Large intestine (tissue), 3 donors: Measurements from ENCODE around the gene ARID1A. TPM values are rescaled to one million over a fixed set of nuclear protein-coding genes. Genes with fewer than 3 reads are reported as not detected.

Experiments
- DNase-seq, 2 donors: peaks; one replicate each; pipeline versions ENCODE4 v3.0.0 to v3.0.0-alpha.2; 2013
- H3K27ac ChIP-seq: one replicate; pipeline ENCODE4 v1.5.1; 2013; ENCODE audit warnings: low read length
- H3K27me3 ChIP-seq: 2 replicates; pipeline ENCODE4 v1.6.1; 2013; ENCODE audit warnings: low read length; ENCODE audit not compliant: control insufficient read depth, insufficient read depth
- H3K36me3 ChIP-seq: 2 replicates; pipeline ENCODE4 v1.6.1; 2013; ENCODE audit warnings: low read length; ENCODE audit not compliant: control insufficient read depth, insufficient read depth
- H3K4me1 ChIP-seq: one replicate; pipeline ENCODE4 v1.6.1; 2013; ENCODE audit warnings: low read length; ENCODE audit not compliant: control insufficient read depth, insufficient read depth
- H3K4me3 ChIP-seq: one replicate; pipeline ENCODE4 v1.5.1; 2013; ENCODE audit warnings: low read length
- H3K9me3 ChIP-seq: one replicate; pipeline ENCODE4 v1.6.1; 2013; ENCODE audit warnings: mild to moderate bottlenecking, low read depth, low read length, moderate library complexity; ENCODE audit not compliant: control insufficient read depth
- WGBS: methylation state at CpG from one replicate; pipeline ENCODE4 v1.1.5; 2013; ENCODE audit warnings: low lambda C conversion rate; ENCODE audit not compliant: insufficient coverage; 5-methylcytosine and 5-hydroxymethylcytosine counted together
- polyA plus RNA-seq: library from polyadenylated mRNA; unstranded; fragments of 120-200 nt; gene quantifications from one replicate; pipeline ENCODE4 v1.2.1, GENCODE V29; 2013

ARID1A gene
- polyA plus RNA-seq, 1 donor = 64.2 TPM

DNA sequence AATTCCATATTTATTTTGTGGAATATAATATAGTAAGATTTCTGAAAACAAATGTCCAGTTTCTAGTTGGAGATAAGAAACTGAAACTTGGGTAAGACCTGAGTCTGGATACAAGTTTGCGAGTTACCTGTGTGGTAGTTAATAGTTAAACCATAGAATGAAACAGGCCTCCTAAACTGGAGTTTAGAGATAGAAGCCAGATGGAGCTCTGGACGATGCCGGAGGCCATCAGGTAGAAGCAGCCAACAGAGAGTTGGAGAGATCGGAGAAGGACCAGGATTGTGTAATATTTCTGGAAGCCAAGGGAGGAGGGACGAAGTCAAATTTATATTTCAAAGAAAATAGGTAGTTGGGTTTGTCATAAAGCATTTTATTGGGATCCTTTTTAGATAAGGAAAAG, 45.1 kb downstream of the ARID1A start:
- WGBS = 34% methylated on average over 5 of the region's 5 CpGs
- Histone ChIP-seq H3K4me1 (peaks cover 24% of the 10 kb centered on the region), H3K4me3 (no peak overlapping the region), H3K36me3 (peaks cover 65% of the 10 kb centered on the region), H3K9me3 (no peaks in the 10 kb centered on the region), H3K27ac (peak overlapping the region; percentile 61), H3K27me3 (no peaks in the 10 kb centered on the region)
- peak in 1 of 2 donors; percentile 61 for DNase-seq

- no peak for DNase-seq
- no peak overlapping the region for H3K27ac ChIP-seq
- peaks cover 24% of the 10 kb centered on the region for H3K4me1 ChIP-seq
- peaks cover 69% of the 10 kb centered on the region for H3K36me3 ChIP-seq
- WGBS = no CpG with 5 or more reads among the region's 8 CpGs
- no peaks in the 10 kb centered on the region for H3K27me3 ChIP-seq
- H3K9me3 ChIP-seq = no peaks in the 10 kb centered on the region
- H3K4me3 ChIP-seq = no peak overlapping the region
These were observed 47.7 kb downstream of the ARID1A start for GRCh38 chr1:26743426-26744059.

- peaks cover 23% of the 10 kb centered on the region for H3K4me1 ChIP-seq
- no peaks in the 10 kb centered on the region for H3K9me3 ChIP-seq
- peak; percentile 38 to 44 for DNase-seq
- WGBS = 74% methylated on average over 4 of the region's 8 CpGs
- H3K27ac ChIP-seq = no peak overlapping the region
- no peak overlapping the region for H3K4me3 ChIP-seq
- H3K27me3 ChIP-seq = no peaks in the 10 kb centered on the region
- peaks cover 68% of the 10 kb centered on the region for H3K36me3 ChIP-seq
These were observed 48.5 kb downstream of the ARID1A start for GRCh38 chr1:26744075-26744959.

DNA sequence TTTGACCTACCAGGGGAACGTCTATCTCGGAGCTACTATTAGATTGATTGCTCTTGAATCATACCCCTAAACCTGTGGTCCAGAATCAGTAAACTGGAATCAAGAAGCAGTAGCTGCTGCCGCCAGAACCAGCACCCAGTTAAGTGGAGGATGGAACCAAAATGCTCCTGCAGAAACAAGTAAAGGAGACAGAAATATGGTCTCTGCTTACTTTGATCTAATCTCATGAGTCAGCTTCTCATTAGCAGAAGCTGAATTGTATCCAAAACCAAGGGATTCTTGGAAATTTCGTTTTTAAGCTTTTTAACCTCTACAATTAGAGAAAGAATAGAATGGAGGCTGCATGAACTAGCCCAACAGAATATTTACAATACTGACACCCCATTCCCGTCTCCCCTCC, 49.4 kb downstream of the ARID1A start:
- no peak for DNase-seq
- H3K4me3 ChIP-seq = no peak overlapping the region
- no peaks in the 10 kb centered on the region for H3K9me3 ChIP-seq
- H3K36me3 ChIP-seq = peaks cover 72% of the 10 kb centered on the region
- H3K4me1 ChIP-seq = peaks cover 14% of the 10 kb centered on the region
- WGBS = 100% methylated on average over 1 of the region's 5 CpGs
- no peaks in the 10 kb centered on the region for H3K27me3 ChIP-seq
- no peak overlapping the region for H3K27ac ChIP-seq

- no CpG with 5 or more reads among the region's 5 CpGs for WGBS
- no peak for DNase-seq
- Histone ChIP-seq H3K9me3 (no peaks in the 10 kb centered on the region), H3K4me3 (no peak overlapping the region), H3K27ac (no peak overlapping the region), H3K27me3 (no peaks in the 10 kb centered on the region), H3K4me1 (no peaks in the 10 kb centered on the region), H3K36me3 (peaks cover 77% of the 10 kb centered on the region)
These were observed 51.2 kb downstream of the ARID1A start for GRCh38 chr1:26747048-26747447.

DNA sequence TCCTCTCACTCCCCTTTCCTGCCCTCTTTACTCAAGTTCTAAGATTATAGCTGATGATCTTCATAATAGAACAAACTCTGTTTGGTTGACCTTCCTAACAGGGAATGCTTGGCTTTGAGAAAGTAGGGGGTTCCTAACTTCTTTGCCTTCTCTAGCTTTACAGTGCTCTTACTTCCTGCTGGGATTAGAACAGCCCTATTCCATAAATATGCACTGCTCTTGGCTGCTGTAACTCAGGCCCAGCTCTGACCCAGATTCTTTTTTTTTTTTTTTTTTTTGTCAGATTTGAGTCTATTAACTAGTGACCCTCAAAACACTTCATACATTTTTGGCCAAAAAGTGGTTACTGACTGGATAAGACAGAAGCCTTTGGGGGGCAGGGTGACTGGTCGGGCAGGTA, 52.5 kb downstream of the ARID1A start:
- no peak overlapping the region for H3K27ac ChIP-seq

GRCh38 chr1:26749458-26749857, 53.6 kb downstream of the ARID1A start:
- H3K4me3 ChIP-seq = no peak overlapping the region
- H3K36me3 ChIP-seq = peaks cover 78% of the 10 kb centered on the region
- DNase-seq = no peak
- no peaks in the 10 kb centered on the region for H3K27me3 ChIP-seq
- no peaks in the 10 kb centered on the region for H3K4me1 ChIP-seq
- H3K27ac ChIP-seq = no peak overlapping the region
- no CpG with 5 or more reads among the region's 5 CpGs for WGBS
- H3K9me3 ChIP-seq = no peaks in the 10 kb centered on the region

More for the DNA sequence above, 52.5 kb downstream of the ARID1A start:
- no peaks in the 10 kb centered on the region for H3K27me3 ChIP-seq
- H3K4me3 ChIP-seq = no peak overlapping the region
- no CpG with 5 or more reads among the region's 1 CpG for WGBS
- no peak for DNase-seq
- no peaks in the 10 kb centered on the region for H3K9me3 ChIP-seq
- no peaks in the 10 kb centered on the region for H3K4me1 ChIP-seq
- H3K36me3 ChIP-seq = peaks cover 76% of the 10 kb centered on the region

DNA sequence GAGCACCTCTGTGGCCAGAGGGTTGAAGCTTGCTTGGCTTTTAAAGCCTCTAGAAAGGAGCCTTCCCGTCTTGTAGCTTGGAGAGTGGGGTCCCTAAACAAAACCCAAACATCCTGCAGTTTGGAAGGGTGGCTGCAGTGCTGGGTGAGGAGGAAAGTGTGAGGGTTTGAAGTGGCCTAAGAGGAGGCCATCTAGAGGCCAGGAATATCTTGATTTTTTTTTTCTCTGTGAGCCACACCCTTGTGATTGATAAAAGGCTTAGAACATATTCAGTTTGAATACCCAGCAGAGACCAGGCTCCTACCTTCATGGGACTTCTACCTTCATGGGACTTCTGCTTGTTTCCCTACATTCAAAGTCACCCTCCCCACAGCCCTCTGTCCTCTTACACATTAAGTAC, 54.6 kb downstream of the ARID1A start:
- Histone ChIP-seq H3K36me3 (peaks cover 74% of the 10 kb centered on the region), H3K27ac (no peak overlapping the region), H3K4me1 (no peaks in the 10 kb centered on the region), H3K9me3 (no peaks in the 10 kb centered on the region), H3K4me3 (no peak overlapping the region), H3K27me3 (no peaks in the 10 kb centered on the region)
- no peak for DNase-seq
- no CpG with 5 or more reads among the region's 1 CpG for WGBS

GRCh38 chr1:26752519-26752918, 56.7 kb downstream of the ARID1A start:
- no peak overlapping the region for H3K4me3 ChIP-seq
- no peaks in the 10 kb centered on the region for H3K9me3 ChIP-seq
- no peak overlapping the region for H3K27ac ChIP-seq
- peaks cover 67% of the 10 kb centered on the region for H3K36me3 ChIP-seq
- no peak for DNase-seq
- no CpG with 5 or more reads among the region's 4 CpGs for WGBS
- H3K27me3 ChIP-seq = no peaks in the 10 kb centered on the region
- no peaks in the 10 kb centered on the region for H3K4me1 ChIP-seq

DNA sequence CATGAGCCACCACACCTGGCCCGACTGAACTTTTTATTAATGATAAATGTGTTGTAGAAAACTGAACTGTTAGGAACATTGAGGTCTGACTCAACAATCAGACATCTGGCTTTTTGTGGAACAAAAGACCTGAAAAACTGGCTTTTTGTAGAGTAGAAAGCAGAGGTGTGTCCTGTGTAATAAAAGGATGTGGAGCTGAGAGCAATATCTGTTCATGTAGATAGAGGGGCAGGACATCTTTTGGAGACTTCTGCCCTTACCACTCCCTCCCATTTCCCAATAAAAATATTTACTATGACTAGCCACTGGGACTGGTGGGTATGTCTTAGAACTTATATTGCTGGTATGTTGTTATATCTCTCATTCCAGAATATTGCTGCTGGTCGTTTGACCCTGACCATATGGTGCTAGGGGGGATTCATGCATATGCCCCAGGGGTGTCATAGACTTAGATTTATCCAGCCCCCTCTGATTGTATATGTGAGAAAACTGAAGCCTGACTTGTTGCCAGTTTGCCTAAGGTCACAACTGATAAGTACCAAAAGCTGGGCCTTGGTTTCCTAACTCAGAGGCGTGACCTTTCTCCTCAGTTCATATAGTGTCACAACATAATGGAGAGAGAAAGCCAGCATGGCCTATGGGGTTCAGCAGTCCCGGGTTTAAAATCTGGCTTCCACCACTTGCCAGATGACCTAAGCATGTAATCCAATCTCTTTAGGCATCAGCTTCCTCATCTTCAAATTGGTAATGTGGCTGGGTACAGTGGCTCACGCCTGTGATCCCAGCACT, 58.5 kb downstream of the ARID1A start:
- H3K36me3 ChIP-seq = peaks cover 73% of the 10 kb centered on the region
- no peak for DNase-seq
- no peak overlapping the region for H3K4me3 ChIP-seq
- H3K4me1 ChIP-seq = no peaks in the 10 kb centered on the region
- no peaks in the 10 kb centered on the region for H3K9me3 ChIP-seq
- no CpG with 5 or more reads among the region's 5 CpGs for WGBS
- no peaks in the 10 kb centered on the region for H3K27me3 ChIP-seq
- H3K27ac ChIP-seq = no peak overlapping the region
